ENCODE results near the gene ANTXR2. TPM values are rescaled to one million over a fixed set of nuclear protein-coding genes. Genes with fewer than 3 reads are reported as not detected.

The ANTXR2 gene
- total and polyA plus RNA-seq, 9 of the 15 experiments (the other 6 are each of a cell fraction or from before 2014, with no cell fraction given) = 10.1 to 83.8 (median 60.3) TPM

- no peaks in the 10 kb centered on the region for H3K27me3 ChIP-seq (ENCODE audit: control insufficient read depth in 2 of 2, insufficient read depth in 2 of 2, low read length in 2 of 2)
- 12% methylated on average over 2 of the region's 2 CpGs for WGBS (ENCODE audit: insufficient coverage, low coverage, missing lambda C conversion rate)
- in situ Hi-C loops (cut with MboI) = no loop called here
- peak overlapping the region; percentile 76 for H3K4me2 ChIP-seq (ENCODE audit: insufficient read depth, low read length)
- no peaks in the 10 kb centered on the region for H4K20me1 ChIP-seq (replicated peaks; ENCODE audit: control insufficient read depth, insufficient read depth, low read length)
- H3K9me3 ChIP-seq (replicated peaks; ENCODE audit: control insufficient read depth, insufficient read depth, low read depth, low read length) = no peaks in the 10 kb centered on the region
- peaks cover 69% of the 10 kb centered on the region for H3K79me2 ChIP-seq (ENCODE audit: control insufficient read depth, insufficient read depth, low read length)
- BruUV-seq (replicated peaks) = no TSS peak
- H3K4me1 ChIP-seq (replicated peaks in 1 of 2; ENCODE audit: control insufficient read depth in 2 of 2, insufficient read depth in 2 of 2, low read length in 2 of 2) = peaks cover 12 to 28% of the 10 kb centered on the region in 2 experiments; a peak in 4 of 5 replicates
- H3K4me3 ChIP-seq = peak overlapping the region; percentile 89
- ChIA-PET CTCF (ENCODE audit: low intra/inter-chr PET ratio) (no interaction called here), POLR2A (no interaction called here)
- H3K36me3 ChIP-seq (ENCODE audit: control insufficient read depth, insufficient read depth, low read length) = peaks cover 55% of the 10 kb centered on the region
- no peaks in the 10 kb centered on the region for H3K9me1 ChIP-seq (ENCODE audit: control insufficient read depth, insufficient read depth, low read length)
- no peak for DNase-seq (ENCODE audit: extremely low read depth in 1 of 4, low spot score in 3 of 4)
- no peak overlapping the region for H2AFZ ChIP-seq (ENCODE audit: low read depth, low read length)
- no peak for FAIRE-seq
- H3K27ac ChIP-seq (ENCODE audit: extremely low read depth, low read depth, low read length) = peak overlapping the region; percentile 87
- intact Hi-C loops (cut with micrococcal nuclease) = loop anchor here (5.0 kb wide), 1 partner anchor 267 kb away; the partner anchor contains the start of gene CFAP299
- peak overlapping the region in 1 of 2 experiments; percentile 77; a peak in 2 of 4 replicates for H3K9ac ChIP-seq (ENCODE audit: insufficient read depth in 1 of 2, low read depth in 2 of 2, low read length in 2 of 2)
- ATAC-seq = no peak
- TF ChIP-seq HMG20A (CRISPR knock-in tag; conservative IDR thresholded peaks at IDR 0.05) (no peak), BCLAF1 (IDR thresholded peaks at IDR 0.05; ENCODE audit: borderline replicate concordance in 1 of 2, control insufficient read depth in 1 of 2, low read depth in 2 of 2, low read length in 1 of 2) (peak in 1 of 2 experiments; percentile 56; a peak in 1 of 4 replicates), MEIS2 (IDR thresholded peaks at IDR 0.05; ENCODE audit: partially characterized antibody) (peak; percentile 42), KLF6 (CRISPR knock-in tag; IDR thresholded peaks at IDR 0.05; ENCODE audit: borderline replicate concordance) (no peak), CHD1 (IDR thresholded peaks at IDR 0.05; ENCODE audit: low read length) (peak; percentile 5), HSF4 (CRISPR knock-in tag; IDR thresholded peaks at IDR 0.05; ENCODE audit: borderline replicate concordance) (no peak), HNRNPUL1 (IDR thresholded peaks at IDR 0.05; ENCODE audit: low read length) (no peak), NKRF (IDR thresholded peaks at IDR 0.05; ENCODE audit: borderline replicate concordance) (no peak), POLR2H (tag; IDR thresholded peaks at IDR 0.05; ENCODE audit: low read depth) (peak; percentile 24; the same call in 1 of the 2 replicates), ILF3 (IDR thresholded peaks at IDR 0.05; ENCODE audit: borderline replicate concordance) (no peak), POLR2G (IDR thresholded peaks at IDR 0.05; ENCODE audit: low read depth, low read length) (peak; percentile 48; the same call in 1 of the 2 replicates), UBTF (IDR thresholded peaks at IDR 0.05; ENCODE audit: borderline replicate concordance in 1 of 2, low read depth in 2 of 2, low read length in 2 of 2) (no peak)
Measured at GRCh38 chr4:80069837-80070731, 2.9 kb downstream of the ANTXR2 start.

All from K562 (cell line).